ENCODE results near the gene GDPD5. TPM values are rescaled to one million over a fixed set of nuclear protein-coding genes. Genes with fewer than 3 reads are reported as not detected.

The GDPD5 gene
- total and polyA plus RNA-seq, 2 donors (not counting 1 experiment from before 2014, with no cell fraction given) = 59.1 to 102 TPM

DNA sequence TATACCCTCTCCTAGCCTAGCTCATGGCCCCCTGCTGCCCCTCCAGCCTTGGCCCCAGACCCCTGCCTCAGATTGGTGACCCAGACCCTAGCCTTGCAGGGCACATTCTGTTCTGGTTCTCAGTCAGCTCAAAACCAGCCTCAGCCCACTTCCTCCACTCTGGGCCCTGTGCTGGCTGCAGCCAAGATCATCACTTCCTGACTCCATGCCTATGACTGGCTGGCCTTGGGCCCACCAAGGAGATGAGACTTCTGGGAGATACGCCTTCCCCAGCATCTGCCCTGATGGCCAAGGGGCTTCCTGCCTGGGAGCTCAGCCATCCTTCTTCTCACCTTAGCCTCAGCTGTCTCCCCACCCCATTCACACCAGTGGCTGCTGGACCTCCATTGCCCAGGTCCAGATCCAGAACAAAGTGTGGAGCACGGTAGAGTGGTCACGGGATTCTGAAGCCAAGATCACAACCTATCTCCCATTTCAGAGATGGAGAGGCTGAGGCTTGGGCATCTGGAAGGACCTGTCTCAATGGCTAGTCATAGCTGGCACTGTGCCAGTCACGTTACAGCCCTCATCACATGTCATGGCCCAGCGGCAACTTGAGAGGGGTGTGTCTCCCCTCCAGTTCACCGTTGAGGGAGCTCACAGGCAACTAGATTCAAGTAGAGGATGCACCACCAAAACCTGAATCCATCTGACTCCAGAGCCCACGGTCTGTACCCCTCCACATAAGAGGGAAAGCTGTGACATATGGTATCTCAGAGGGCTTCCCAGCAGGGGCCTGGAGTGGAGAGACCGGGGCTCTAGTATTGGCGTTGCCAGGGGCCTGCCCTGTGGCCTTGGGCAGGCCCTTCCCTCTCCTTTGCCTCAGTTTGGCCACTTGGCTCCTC, 49.7 kb downstream of the GDPD5 start:
- ChIA-PET CTCF (no interaction called here), POLR2A (interaction anchor here (0.5 kb wide), 1 partner anchor 32 kb away, joined by 4 read pairs; no protein-coding TSS in a partner anchor)
- H3K9ac ChIP-seq (ENCODE audit: low read length) = no peak overlapping the region
- DNase-seq (no peak), ATAC-seq (ENCODE audit: low read depth) (no peak)
- intact Hi-C loops (cut with micrococcal nuclease) = no loop called here
- H4K20me1 ChIP-seq (ENCODE audit: control insufficient read depth, insufficient read depth, low read length, poor library complexity, severe bottlenecking) = no peaks in the 10 kb centered on the region
- H3K9me3 ChIP-seq (ENCODE audit: control extremely low read depth in 1 of 3, control insufficient read depth in 2 of 3, insufficient read depth in 1 of 3, low read length in 2 of 3) = no peaks in the 10 kb centered on the region
- no peak overlapping the region for H3K27ac ChIP-seq (ENCODE audit: low read length in 2 of 2)
- no peak overlapping the region for H3K4me3 Mint-ChIP-seq
- peaks cover 19% of the 10 kb centered on the region for H3K4me1 Mint-ChIP-seq
- no peaks in the 10 kb centered on the region for H3K36me3 ChIP-seq (replicated peaks in 1 of 2; ENCODE audit: control extremely low read depth in 1 of 2, control insufficient read depth in 1 of 2, extremely low read depth in 1 of 2, insufficient read depth in 2 of 2, low read length in 1 of 2)
- H3K27me3 ChIP-seq (replicated peaks in 1 of 4; ENCODE audit: control extremely low read depth in 1 of 4, control insufficient read depth in 3 of 4, insufficient read depth in 4 of 4, low read length in 3 of 4) = no peaks in the 10 kb centered on the region
- peaks cover 0 to 10% of the 10 kb centered on the region in 2 donors for H3K4me1 ChIP-seq (ENCODE audit: control insufficient read depth in 2 of 2, insufficient read depth in 2 of 2, low read length in 2 of 2)
- 82% methylated on average over 6 of the region's 9 CpGs for WGBS (ENCODE audit: insufficient coverage)
- H3K27me3 Mint-ChIP-seq = no peaks in the 10 kb centered on the region
- peak overlapping the region; percentile 30 for H3K4me2 ChIP-seq (replicated peaks; ENCODE audit: low read depth, low read length, poor library complexity, severe bottlenecking)
- no peak overlapping the region for H3K4me3 ChIP-seq (ENCODE audit: control extremely low read depth in 1 of 5, extremely low read depth in 1 of 5, insufficient read depth in 1 of 5, low read depth in 2 of 5, low read length in 4 of 5)
- H3K79me2 ChIP-seq (ENCODE audit: control insufficient read depth, insufficient read depth, low read length) = no peaks in the 10 kb centered on the region
- H3K9me3 Mint-ChIP-seq (ENCODE audit: insufficient read depth) = no peaks in the 10 kb centered on the region
- TF ChIP-seq EZH2 (IDR thresholded peaks at IDR 0.05; ENCODE audit: borderline replicate concordance, insufficient read depth, low read depth, low read length, poor library complexity, severe bottlenecking) = no peak
- TF ChIP-seq CTCF (IDR thresholded peaks at IDR 0.05) = no peak
- peak overlapping the region; percentile 29 for H3K27ac Mint-ChIP-seq
- H2AFZ ChIP-seq (ENCODE audit: insufficient read depth, low read depth, low read length, poor library complexity, severe bottlenecking) = peak overlapping the region; percentile 60
